Posterior cingulate gyrus (tissue), 11 donors: ENCODE results near the gene TTC7B.
A peak's percentile ranks its signal among the peaks of the same experiment; 100 is the strongest.

Experiments used
- DNase-seq, 10 donors: peaks; one replicate each; pipeline versions ENCODE4 v3.0.0 to v3.0.0-alpha.2; 2020 to 2021; ENCODE audit warnings: mixed read lengths in 3 of 10
- intact Hi-C: fragments of 100-400 bp; cut with DNase I; formaldehyde crosslinking; loops from one replicate; pipeline ENCODE4 v1.15.1; 2023

TTC7B gene

GRCh38 chr14:90750701-90751100, 65.5 kb downstream of the TTC7B start:
- DNase-seq = no peak
- intact Hi-C loops = no loop called here

- intact Hi-C loops = no loop called here
- DNase-seq = no peak
Measured at GRCh38 chr14:90750191-90750590, 66.0 kb downstream of the TTC7B start.

- no peak for DNase-seq
- intact Hi-C loops = no loop called here
Measured at GRCh38 chr14:90747909-90748308, 68.3 kb downstream of the TTC7B start.

- intact Hi-C loops = no loop called here
- DNase-seq = no peak
Measured at GRCh38 chr14:90743826-90744225, 72.4 kb downstream of the TTC7B start.

GRCh38 chr14:90743425-90743824, 72.8 kb downstream of the TTC7B start:
- intact Hi-C loops = no loop called here
- no peak for DNase-seq

GRCh38 chr14:90742729-90743128, 73.5 kb downstream of the TTC7B start:
- intact Hi-C loops = no loop called here
- DNase-seq = no peak

GRCh38 chr14:90742252-90742651, 74.0 kb downstream of the TTC7B start:
- no peak for DNase-seq
- intact Hi-C loops = no loop called here

GRCh38 chr14:90741682-90741946, 74.6 kb downstream of the TTC7B start:
- intact Hi-C loops = no loop called here
- DNase-seq = no peak

- intact Hi-C loops = no loop called here
- no peak for DNase-seq
Measured at GRCh38 chr14:90740946-90741681, 75.1 kb downstream of the TTC7B start.

GRCh38 chr14:90740081-90740480, 76.1 kb downstream of the TTC7B start:
- intact Hi-C loops = no loop called here
- DNase-seq = no peak

GRCh38 chr14:90739318-90740068, 76.7 kb downstream of the TTC7B start:
- no peak for DNase-seq
- intact Hi-C loops = no loop called here

- peak in 9 of 10 donors; percentile 44 to 91 (median 64) for DNase-seq
- intact Hi-C loops = no loop called here
Measured at GRCh38 chr14:90733139-90733808, 83.0 kb downstream of the TTC7B start.

- no peak for DNase-seq
- intact Hi-C loops = no loop called here
Measured at GRCh38 chr14:90732718-90733117, 83.5 kb downstream of the TTC7B start.

- intact Hi-C loops = no loop called here
- DNase-seq = no peak
Measured at GRCh38 chr14:90732139-90732538, 84.1 kb downstream of the TTC7B start.

- intact Hi-C loops = no loop called here
- no peak for DNase-seq
Measured at GRCh38 chr14:90731487-90731886, 84.7 kb downstream of the TTC7B start.

- intact Hi-C loops = no loop called here
- peak in 1 of 10 donors; percentile 83 for DNase-seq
Measured at GRCh38 chr14:90730206-90730766, 85.9 kb downstream of the TTC7B start.

- intact Hi-C loops = no loop called here
Measured at GRCh38 chr14:90728951-90729350, 87.3 kb downstream of the TTC7B start.

GRCh38 chr14:90727082-90727481, 89.1 kb downstream of the TTC7B start:
- peak in 6 of 10 donors; percentile 21 to 90 (median 50) for DNase-seq
- intact Hi-C loops = no loop called here

More at GRCh38 chr14:90728951-90729350, 87.3 kb downstream of the TTC7B start:
- DNase-seq = peak in 4 of 10 donors; percentile 25 to 82 (median 54)

- intact Hi-C loops = no loop called here
- DNase-seq = peak; percentile 38 to 92 (median 62)
Measured at GRCh38 chr14:90726656-90727055, 89.6 kb downstream of the TTC7B start.

GRCh38 chr14:90724866-90725265, 91.4 kb downstream of the TTC7B start:
- intact Hi-C loops = no loop called here
- no peak for DNase-seq

GRCh38 chr14:90722590-90722989, 93.6 kb downstream of the TTC7B start:
- no peak for DNase-seq
- intact Hi-C loops = no loop called here
